DOHH2 (cell line): ENCODE measurements around the gene HIKESHI.

Experiments
- H3F3A ChIP-seq: fragments of 200-600 bp; sonication (generic), shearing (Covaris generic); 2 replicates; pipeline ENCODE4 v1.6.0; 2016; ENCODE audit warnings: antibody characterized with exemption, mild to moderate bottlenecking; ENCODE audit not compliant: control insufficient read depth, insufficient read depth
- H3K27ac ChIP-seq: fragments of 200-600 bp; sonication (generic); 2 replicates; pipeline ENCODE4 v1.5.1; 2014; ENCODE audit warnings: low read depth, mild to moderate bottlenecking, low read length, moderate library complexity
- H3K27me3 ChIP-seq: fragments of 200-600 bp; sonication (generic); 2 replicates; pipeline ENCODE4 v1.6.1; 2014; ENCODE audit warnings: mild to moderate bottlenecking, low read length, mixed read lengths; ENCODE audit not compliant: control insufficient read depth
- H3K36me3 ChIP-seq: fragments of 200-600 bp; sonication (generic); 2 replicates; pipeline ENCODE4 v1.6.1; 2014; ENCODE audit warnings: mild to moderate bottlenecking, low read length, moderate library complexity, mixed read lengths; ENCODE audit not compliant: control insufficient read depth
- H3K4me1 ChIP-seq: fragments of 200-600 bp; sonication (generic); 2 replicates; pipeline ENCODE4 v1.6.1; 2014; ENCODE audit warnings: mild to moderate bottlenecking, low read length, mixed read lengths; ENCODE audit not compliant: control insufficient read depth
- H3K4me2 ChIP-seq: fragments of 200-600 bp; sonication (generic); 2 replicates; pipeline ENCODE4 v1.6.0; 2014; ENCODE audit warnings: mild to moderate bottlenecking, low read length, moderate library complexity
- H3K4me3 ChIP-seq: fragments of 200-600 bp; sonication (generic); 2 replicates; pipeline ENCODE4 v1.5.1; 2014; ENCODE audit warnings: mild to moderate bottlenecking, low read length, mixed read lengths
- H3K79me2 ChIP-seq: fragments of 200-600 bp; sonication (generic); 2 replicates; pipeline ENCODE4 v1.6.1; 2014; ENCODE audit warnings: mild to moderate bottlenecking, low read length, mixed read lengths; ENCODE audit not compliant: control insufficient read depth
- H3K9me2 ChIP-seq: fragments of 200-600 bp; sonication (generic); replicated peaks from 2 replicates; pipeline ENCODE4 v1.6.1; 2014; ENCODE audit warnings: mild to moderate bottlenecking, low read length, mixed read lengths; ENCODE audit not compliant: control insufficient read depth
- H3K9me3 ChIP-seq: fragments of 200-600 bp; sonication (generic); 2 replicates; pipeline ENCODE4 v1.6.1; 2014; ENCODE audit warnings: antibody characterized with exemption, low read length, mixed read lengths; ENCODE audit not compliant: control insufficient read depth, insufficient read depth
- H4K20me1 ChIP-seq: fragments of 200-600 bp; sonication (generic); 2 replicates; pipeline ENCODE4 v1.6.0; 2014; ENCODE audit warnings: low read depth, mild to moderate bottlenecking, antibody characterized with exemption, low read length, moderate library complexity; ENCODE audit not compliant: control insufficient read depth, insufficient read depth
- EZH2phosphoT487 ChIP-seq: fragments of 200-600 bp; sonication (generic); IDR thresholded peaks from 2 replicates; pipeline ENCODE4 v1.6.1; 2017; ENCODE audit warnings: borderline replicate concordance, mild to moderate bottlenecking, antibody characterized with exemption, low read length, moderate library complexity, mixed read lengths
- TF ChIP-seq, protein P1 (sequence below): fragments of 200-600 bp; sonication (generic); IDR thresholded peaks from one replicate; pipeline ENCODE4 v1.5.1; 2014; ENCODE audit warnings: antibody characterized with exemption, mild to moderate bottlenecking, low read depth, low read length; ENCODE audit not compliant: poor library complexity, severe bottlenecking

Gene HIKESHI

GRCh38 chr11:86369668-86370067 is 67.6 kb downstream of the HIKESHI start:
- Histone ChIP-seq H3K4me3 (no peak overlapping the region), H3K4me2 (no peak overlapping the region), H4K20me1 (no peaks in the 10 kb centered on the region), H3K9me3 (no peaks in the 10 kb centered on the region), H3K9me2 (no peaks in the 10 kb centered on the region; the same call in 1 of the 2 replicates), H3K79me2 (no peaks in the 10 kb centered on the region), H3K27me3 (peaks cover 5% of the 10 kb centered on the region; the same call in 1 of the 2 replicates), H3K4me1 (no peaks in the 10 kb centered on the region), H3K36me3 (no peaks in the 10 kb centered on the region), H3F3A (no peaks in the 10 kb centered on the region), H3K27ac (no peak overlapping the region)
- TF ChIP-seq EZH2phosphoT487: no peak
- TF ChIP-seq, protein P1, sequence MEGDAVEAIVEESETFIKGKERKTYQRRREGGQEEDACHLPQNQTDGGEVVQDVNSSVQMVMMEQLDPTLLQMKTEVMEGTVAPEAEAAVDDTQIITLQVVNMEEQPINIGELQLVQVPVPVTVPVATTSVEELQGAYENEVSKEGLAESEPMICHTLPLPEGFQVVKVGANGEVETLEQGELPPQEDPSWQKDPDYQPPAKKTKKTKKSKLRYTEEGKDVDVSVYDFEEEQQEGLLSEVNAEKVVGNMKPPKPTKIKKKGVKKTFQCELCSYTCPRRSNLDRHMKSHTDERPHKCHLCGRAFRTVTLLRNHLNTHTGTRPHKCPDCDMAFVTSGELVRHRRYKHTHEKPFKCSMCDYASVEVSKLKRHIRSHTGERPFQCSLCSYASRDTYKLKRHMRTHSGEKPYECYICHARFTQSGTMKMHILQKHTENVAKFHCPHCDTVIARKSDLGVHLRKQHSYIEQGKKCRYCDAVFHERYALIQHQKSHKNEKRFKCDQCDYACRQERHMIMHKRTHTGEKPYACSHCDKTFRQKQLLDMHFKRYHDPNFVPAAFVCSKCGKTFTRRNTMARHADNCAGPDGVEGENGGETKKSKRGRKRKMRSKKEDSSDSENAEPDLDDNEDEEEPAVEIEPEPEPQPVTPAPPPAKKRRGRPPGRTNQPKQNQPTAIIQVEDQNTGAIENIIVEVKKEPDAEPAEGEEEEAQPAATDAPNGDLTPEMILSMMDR: no peak

- Histone ChIP-seq H3K36me3 (no peaks in the 10 kb centered on the region), H3K4me1 (no peaks in the 10 kb centered on the region), H3K4me2 (no peak overlapping the region), H3K27me3 (peaks cover 5% of the 10 kb centered on the region; the same call in 1 of the 2 replicates), H3K9me2 (no peaks in the 10 kb centered on the region; the same call in 1 of the 2 replicates), H3K79me2 (no peaks in the 10 kb centered on the region), H3K4me3 (no peak overlapping the region), H3K27ac (no peak overlapping the region), H3F3A (no peaks in the 10 kb centered on the region), H3K9me3 (no peaks in the 10 kb centered on the region), H4K20me1 (no peaks in the 10 kb centered on the region)
- TF ChIP-seq, protein P1: no peak
- no peak for TF ChIP-seq EZH2phosphoT487
These were observed 68.1 kb downstream of the HIKESHI start for GRCh38 chr11:86370171-86370570.

GRCh38 chr11:86370922-86371594 is 69.0 kb downstream of the HIKESHI start:
- Histone ChIP-seq H3K27me3 (peaks cover 5% of the 10 kb centered on the region; the same call in 1 of the 2 replicates), H3K9me3 (no peaks in the 10 kb centered on the region), H3F3A (no peaks in the 10 kb centered on the region), H3K4me3 (no peak overlapping the region), H3K4me1 (no peaks in the 10 kb centered on the region), H3K27ac (no peak overlapping the region), H3K4me2 (no peak overlapping the region), H4K20me1 (no peaks in the 10 kb centered on the region), H3K9me2 (no peaks in the 10 kb centered on the region; the same call in 1 of the 2 replicates), H3K79me2 (no peaks in the 10 kb centered on the region), H3K36me3 (no peaks in the 10 kb centered on the region)
- TF ChIP-seq, protein P1: no peak
- no peak for TF ChIP-seq EZH2phosphoT487
